KBM-7 (cell line): ENCODE results near the gene ERVK3-1.
A peak's percentile ranks its signal among the peaks of the same experiment; 100 is the strongest.
"Not testable (repeated sequence)": the region's sequence is repeated elsewhere in the genome, so short reads cannot be mapped to it uniquely, and the experiment has no call there.

Source experiments
- DNase-seq: peaks from one replicate; pipeline ENCODE4 v3.0.0-alpha.2; 2015
- in situ Hi-C: fragments of 300-500 bp; cut with MboI; formaldehyde crosslinking; loops from 2 replicates; pipeline ENCODE4 v1.14.3; 2020; ENCODE audit warnings: low sequenced_read_pairs, low pct_unique_long_range_greater_than_20kb, mixed read lengths

The ERVK3-1 gene

GRCh38 chr19:58336216-58336615, 31.0 kb downstream of the ERVK3-1 start:
- in situ Hi-C loops: no loop called here
- no peak for DNase-seq

GRCh38 chr19:58336820-58337219, 31.6 kb downstream of the ERVK3-1 start:
- DNase-seq: no peak
- in situ Hi-C loops: no loop called here

- in situ Hi-C loops: no loop called here
- DNase-seq: no peak
Observed at GRCh38 chr19:58338336-58338735, 33.2 kb downstream of the ERVK3-1 start.

- in situ Hi-C loops: no loop called here
- no peak for DNase-seq
Observed at GRCh38 chr19:58338825-58339558, 33.8 kb downstream of the ERVK3-1 start.

- in situ Hi-C loops: no loop called here
- no peak for DNase-seq
Observed at GRCh38 chr19:58345558-58345957, 40.4 kb downstream of the ERVK3-1 start.

- peak; percentile 43 for DNase-seq
- in situ Hi-C loops: no loop called here
Observed at GRCh38 chr19:58346961-58347929, 42.1 kb downstream of the ERVK3-1 start.

GRCh38 chr19:58348080-58348479, 42.9 kb downstream of the ERVK3-1 start:
- in situ Hi-C loops, DNase-seq: not testable (repeated sequence)

- in situ Hi-C loops: no loop called here
Observed at GRCh38 chr19:58349590-58349989, 44.4 kb downstream of the ERVK3-1 start.

GRCh38 chr19:58350001-58350861, 45.1 kb downstream of the ERVK3-1 start:
- in situ Hi-C loops: no loop called here
- DNase-seq: no peak

More at GRCh38 chr19:58349590-58349989, 44.4 kb downstream of the ERVK3-1 start:
- DNase-seq: no peak

- in situ Hi-C loops: no loop called here
- no peak for DNase-seq
Observed at GRCh38 chr19:58350871-58351557, 45.8 kb downstream of the ERVK3-1 start.

GRCh38 chr19:58351558-58351878, 46.3 kb downstream of the ERVK3-1 start:
- in situ Hi-C loops: no loop called here
- no peak for DNase-seq

GRCh38 chr19:58351990-58352755, 47.0 kb downstream of the ERVK3-1 start:
- in situ Hi-C loops: no loop called here
- no peak for DNase-seq

- in situ Hi-C loops: no loop called here
Observed at GRCh38 chr19:58352760-58353671, 47.8 kb downstream of the ERVK3-1 start, which contains the start of gene A1BG. A1BG (minus strand) TSS chr19:58353492; CDS start chr19:58353437, 55 bp downstream.

GRCh38 chr19:58353717-58354477, 48.7 kb downstream of the ERVK3-1 start:
- no peak for DNase-seq
- in situ Hi-C loops: no loop called here

More at GRCh38 chr19:58352760-58353671, 47.8 kb downstream of the ERVK3-1 start, which contains the start of gene A1BG:
- no peak for DNase-seq

- in situ Hi-C loops: no loop called here
Observed at GRCh38 chr19:58354478-58355030, 49.4 kb downstream of the ERVK3-1 start.

GRCh38 chr19:58355215-58355796, 50.1 kb downstream of the ERVK3-1 start:
- DNase-seq: no peak
- in situ Hi-C loops: no loop called here

More at GRCh38 chr19:58354478-58355030, 49.4 kb downstream of the ERVK3-1 start:
- no peak for DNase-seq
